KMS-11 (cell line): ENCODE data around the gene TSPYL4.

Experiments
- H2AFZ ChIP-seq: fragments of 200-600 bp; sonication (generic); 2 replicates; pipeline ENCODE4 v1.6.1; 2016; ENCODE audit warnings: antibody characterized with exemption, mixed run types, low read depth
- H3K27ac ChIP-seq: fragments of 200-600 bp; sonication (generic); 2 replicates; pipeline ENCODE4 v1.6.1; 2016; ENCODE audit warnings: mild to moderate bottlenecking, mixed run types
- H3K27me3 ChIP-seq: fragments of 200-600 bp; sonication (generic); 2 replicates; pipeline ENCODE4 v1.6.1; 2017; ENCODE audit warnings: mild to moderate bottlenecking, low read depth, mixed run types, moderate library complexity; ENCODE audit not compliant: insufficient read depth
- H3K36me3 ChIP-seq: fragments of 200-600 bp; sonication (generic); 2 replicates; pipeline ENCODE4 v1.6.1; 2017; ENCODE audit warnings: mild to moderate bottlenecking, mixed run types; ENCODE audit not compliant: insufficient read depth
- H3K4me1 ChIP-seq: fragments of 200-600 bp; sonication (generic); 2 replicates; pipeline ENCODE4 v1.6.1; 2016; ENCODE audit warnings: mild to moderate bottlenecking, low read depth, mixed run types; ENCODE audit not compliant: poor library complexity, severe bottlenecking
- H3K4me2 ChIP-seq: fragments of 200-600 bp; sonication (generic); 2 replicates; pipeline ENCODE4 v1.7.0; 2016; ENCODE audit warnings: mild to moderate bottlenecking, mixed run types
- H3K4me3 ChIP-seq: fragments of 200-600 bp; sonication (generic); IDR thresholded peaks from 2 replicates; pipeline ENCODE4 v1.6.1; 2017; ENCODE audit warnings: low read depth, low read length, mixed read lengths; ENCODE audit not compliant: insufficient read depth
- H3K79me2 ChIP-seq: fragments of 200-600 bp; sonication (generic); 2 replicates; pipeline ENCODE4 v1.6.1; 2016; ENCODE audit warnings: low read depth, mixed run types; ENCODE audit not compliant: insufficient read depth
- H3K9ac ChIP-seq: fragments of 200-600 bp; sonication (generic); 2 replicates; pipeline ENCODE4 v1.6.1; 2016; ENCODE audit warnings: mild to moderate bottlenecking, mixed run types
- H4K20me1 ChIP-seq: fragments of 200-600 bp; sonication (generic); 2 replicates; pipeline ENCODE4 v1.6.1; 2016; ENCODE audit warnings: mild to moderate bottlenecking, mixed run types; ENCODE audit not compliant: insufficient read depth
- CTCF ChIP-seq: fragments of 200-600 bp; sonication (generic); conservative IDR thresholded peaks from 2 replicates; pipeline ENCODE4 v1.6.1; 2017; ENCODE audit warnings: low read depth, mild to moderate bottlenecking, antibody characterized with exemption, low read length, moderate library complexity, mixed read lengths

The TSPYL4 gene

DNA sequence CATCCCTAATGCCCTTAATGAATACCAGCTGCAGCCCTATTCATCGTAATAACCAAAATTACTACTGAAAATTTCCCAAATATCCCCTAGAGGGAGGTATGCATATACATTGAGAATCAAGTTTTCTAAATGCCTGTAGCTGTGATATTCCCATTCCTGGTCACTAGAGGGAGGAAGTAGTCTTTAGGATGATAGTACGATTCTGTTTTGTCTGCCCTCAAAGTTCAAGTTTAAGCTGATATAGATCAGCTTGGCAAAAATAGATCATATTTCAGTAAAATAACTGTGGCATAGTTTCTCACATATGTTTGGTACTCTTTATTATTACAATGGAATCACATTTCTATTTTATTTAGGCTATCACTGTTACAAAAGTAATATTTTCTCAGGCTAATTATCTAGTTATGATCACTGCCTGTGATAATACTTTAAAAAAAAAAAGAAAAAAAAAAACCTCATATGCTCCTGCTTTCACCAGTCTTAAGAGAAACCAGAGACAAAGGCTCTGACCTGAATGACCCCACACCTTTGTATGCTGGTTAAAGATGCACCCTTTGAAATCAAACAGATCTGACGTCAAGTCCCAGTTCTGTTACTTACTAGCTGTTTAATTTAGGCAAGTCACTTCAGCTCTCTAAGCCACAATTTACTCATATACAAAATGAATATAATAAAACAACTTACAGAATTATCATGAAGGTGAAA lies 14.9 kb upstream of the TSPYL4 start:
- H3K36me3 ChIP-seq: no peaks in the 10 kb centered on the region
- no peak overlapping the region for H3K4me3 ChIP-seq
- H3K27me3 ChIP-seq: no peaks in the 10 kb centered on the region
- TF ChIP-seq CTCF: peak; percentile 73
- H3K79me2 ChIP-seq: no peaks in the 10 kb centered on the region
- no peak overlapping the region for H2AFZ ChIP-seq
- no peaks in the 10 kb centered on the region for H4K20me1 ChIP-seq
- H3K4me1 ChIP-seq: peaks cover 6% of the 10 kb centered on the region
- H3K27ac ChIP-seq: no peak overlapping the region
- no peak overlapping the region for H3K9ac ChIP-seq
- no peak overlapping the region for H3K4me2 ChIP-seq

DNA sequence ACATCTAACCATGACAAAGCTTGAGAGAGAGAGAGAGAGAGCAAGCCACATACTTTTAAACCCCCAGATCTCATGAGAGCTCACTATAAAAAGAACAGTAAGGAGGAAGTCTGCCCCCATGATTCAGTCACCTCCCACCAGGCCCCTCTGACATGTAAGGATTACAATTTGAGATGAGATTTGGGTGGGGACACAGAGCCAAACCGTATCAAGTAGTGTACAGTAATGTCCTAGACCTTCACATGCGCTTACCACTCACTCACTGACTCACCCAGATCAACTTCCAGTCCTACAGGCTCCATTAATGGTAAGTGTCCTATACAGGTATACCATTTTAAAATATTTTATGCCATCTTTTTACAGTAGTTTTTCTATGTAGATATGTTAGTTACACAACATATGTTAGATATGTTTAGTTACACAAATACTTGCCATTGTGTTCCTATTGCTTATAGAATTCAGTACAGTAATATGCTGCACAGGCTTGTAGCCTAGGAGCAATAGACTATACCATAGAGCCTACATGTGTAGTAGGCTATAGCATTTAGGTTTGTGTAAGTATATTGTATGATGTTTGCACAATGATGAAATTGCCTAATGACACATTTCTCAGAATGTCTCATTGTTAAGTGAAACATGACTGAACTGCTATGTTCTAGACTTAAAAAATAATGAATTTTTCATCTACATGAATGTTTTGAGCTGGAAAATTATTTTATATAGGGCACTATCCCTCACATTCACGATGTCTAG lies 14.1 kb upstream of the TSPYL4 start:
- Histone ChIP-seq H3K4me3 (no peak overlapping the region), H3K27ac (no peak overlapping the region), H3K36me3 (no peaks in the 10 kb centered on the region), H3K4me2 (no peak overlapping the region), H3K79me2 (no peaks in the 10 kb centered on the region), H3K4me1 (peaks cover 6% of the 10 kb centered on the region), H2AFZ (no peak overlapping the region), H3K27me3 (no peaks in the 10 kb centered on the region), H3K9ac (no peak overlapping the region), H4K20me1 (no peaks in the 10 kb centered on the region)
- TF ChIP-seq CTCF: no peak

GRCh38 chr6:116266803-116267202 lies 12.9 kb upstream of the TSPYL4 start:
- H3K9ac ChIP-seq: no peak overlapping the region
- no peaks in the 10 kb centered on the region for H3K36me3 ChIP-seq
- no peak overlapping the region for H3K27ac ChIP-seq
- H2AFZ ChIP-seq: no peak overlapping the region
- H3K4me1 ChIP-seq: peaks cover 6% of the 10 kb centered on the region
- no peak overlapping the region for H3K4me3 ChIP-seq
- no peaks in the 10 kb centered on the region for H3K79me2 ChIP-seq
- TF ChIP-seq CTCF: no peak
- H4K20me1 ChIP-seq: no peaks in the 10 kb centered on the region
- no peaks in the 10 kb centered on the region for H3K27me3 ChIP-seq
- H3K4me2 ChIP-seq: no peak overlapping the region

- Histone ChIP-seq H3K79me2 (no peaks in the 10 kb centered on the region), H3K4me2 (no peak overlapping the region), H3K27ac (no peak overlapping the region), H3K27me3 (no peaks in the 10 kb centered on the region), H3K36me3 (no peaks in the 10 kb centered on the region), H3K4me1 (peaks cover 6% of the 10 kb centered on the region), H3K4me3 (no peak overlapping the region), H2AFZ (no peak overlapping the region), H3K9ac (no peak overlapping the region), H4K20me1 (no peaks in the 10 kb centered on the region)
- TF ChIP-seq CTCF: no peak
Measured at GRCh38 chr6:116265041-116265829, 11.4 kb upstream of the TSPYL4 start.
